HCT116 (cell line): ENCODE results near the gene SND1. TPM values are rescaled to one million over a fixed set of nuclear protein-coding genes. Genes with fewer than 3 reads are reported as not detected.

Experiments
- ATAC-seq: fragments of 200-7000 bp; cut with Tn5 transposase; 2 replicates; pipeline ENCODE4 v1.9.1; 2020; ENCODE audit warnings: mild to moderate bottlenecking, moderate library complexity
- BruUV-seq: library from RNA; stranded (reverse); fragments of 400-500 nt; replicated peaks from 2 replicates; lab custom pipeline; 2021; lab: Mats Ljungman, UMichigan
- CTCF ChIA-PET: fragments of 300-600 bp; sonication (Branson Sonifier 250); formaldehyde crosslinking; loops from one replicate; lab custom pipeline; 2021; ENCODE audit warnings: antibody characterized with exemption; lab: Charles Lee
- POLR2A ChIA-PET: fragments of 300-600, 350-600 bp; sonication (Branson Sonifier 250); formaldehyde crosslinking; loops from one replicate; lab custom pipeline; 2021; ENCODE audit warnings: antibody characterized with exemption; lab: Charles Lee
- RAD21 ChIA-PET, 2 experiments: fragments of 300-600 bp; sonication (Branson Sonifier 250); formaldehyde crosslinking; loops; one replicate each; lab custom pipeline; 2023; ENCODE audit warnings: low total read pairs in 2 of 2; ENCODE audit not compliant: uncharacterized antibody in 2 of 2, unreplicated experiment in 2 of 2, low non-redundant PET in 1 of 2; lab: Charles Lee
- DNase-seq: peaks from one replicate; pipeline ENCODE4 v3.0.0-alpha.2; 2010; ENCODE audit warnings: low read depth, low spot score
- H2AFZ ChIP-seq: fragments of 200-600 bp; shearing (Covaris generic), sonication (generic); 2 replicates; pipeline ENCODE4 v1.6.1; 2017; ENCODE audit warnings: low read depth, mixed run types, mixed read lengths, antibody characterized with exemption, low read length; ENCODE audit not compliant: poor library complexity, severe bottlenecking
- H3K27ac ChIP-seq: 2 replicates; pipeline ENCODE4 v1.5.1; 2012; ENCODE audit warnings: low read depth, low read length
- H3K27me3 ChIP-seq: fragments of 200-600 bp; sonication (generic); 2 replicates; pipeline ENCODE4 v1.6.1; 2016; ENCODE audit warnings: mixed run types, low read length, mixed read lengths; ENCODE audit not compliant: insufficient read depth
- H3K36me3 ChIP-seq, 2 experiments: fragments of 200-500 bp in 1 of 2; fragments of 200-600 bp in 1 of 2; sonication (Bioruptor generic) in 1 of 2; sonication (generic) in 1 of 2; 2 replicates each; pipeline versions ENCODE4 v1.5.1 to v1.6.1; 2014 to 2016; ENCODE audit warnings: low read length in 2 of 2, inconsistent platforms in 1 of 2, mixed read lengths in 1 of 2, mixed run types in 1 of 2; ENCODE audit not compliant: insufficient read depth in 2 of 2, control insufficient read depth in 1 of 2
- H3K4me1 ChIP-seq, 2 experiments: fragments of 200-600 bp in 1 of 2; sonication (generic) in 1 of 2; 2 replicates each; pipeline versions ENCODE4 v1.5.1 to v1.6.1; 2012 to 2017; ENCODE audit warnings: low read length in 2 of 2, inconsistent platforms in 1 of 2, mild to moderate bottlenecking in 1 of 2, mixed read lengths in 1 of 2, mixed run types in 1 of 2, moderate library complexity in 1 of 2; ENCODE audit not compliant: insufficient read depth in 2 of 2, control insufficient read depth in 1 of 2
- H3K4me2 ChIP-seq: fragments of 200-600 bp; sonication (generic); 2 replicates; pipeline ENCODE4 v1.6.1; 2017; ENCODE audit warnings: mixed run types, low read length, mixed read lengths
- H3K4me3 ChIP-seq, 2 experiments: fragments of 200-600 bp in 1 of 2; sonication (generic) in 1 of 2; replicated peaks in 1 of 2; 2 replicates each; pipeline ENCODE4 v1.5.1; 2011 to 2016; ENCODE audit warnings: low read length in 2 of 2, control low read depth in 1 of 2, low read depth in 1 of 2, mild to moderate bottlenecking in 1 of 2, mixed read lengths in 1 of 2, mixed run types in 1 of 2
- H3K79me2 ChIP-seq: fragments of 200-600 bp; sonication (generic); 2 replicates; pipeline ENCODE4 v1.6.1; 2017; ENCODE audit warnings: mild to moderate bottlenecking, mixed run types, low read length, moderate library complexity, mixed read lengths; ENCODE audit not compliant: insufficient read depth
- H3K9ac ChIP-seq: fragments of 200-600 bp; sonication (generic); 2 replicates; pipeline ENCODE4 v1.6.1; 2016; ENCODE audit warnings: low read length, mixed read lengths
- H3K9me2 ChIP-seq: fragments of 200-600 bp; sonication (generic), shearing (Covaris generic); 2 replicates; pipeline ENCODE4 v1.6.1; 2017; ENCODE audit warnings: mixed run types, mild to moderate bottlenecking, moderate library complexity; ENCODE audit not compliant: insufficient read depth
- H3K9me3 ChIP-seq, 2 experiments: fragments of 200-500 bp in 1 of 2; fragments of 200-600 bp in 1 of 2; sonication (Bioruptor generic) in 1 of 2; sonication (generic) in 1 of 2; 2 replicates each; pipeline ENCODE4 v1.6.1; 2014 to 2017; ENCODE audit warnings: low read length in 2 of 2, mixed read lengths in 2 of 2, inconsistent platforms in 1 of 2, low read depth in 1 of 2, mild to moderate bottlenecking in 1 of 2, mixed run types in 1 of 2, moderate library complexity in 1 of 2; ENCODE audit not compliant: control insufficient read depth in 1 of 2, insufficient read depth in 1 of 2
- H4K20me1 ChIP-seq: fragments of 200-600 bp; sonication (generic), shearing (Covaris generic); 2 replicates; pipeline ENCODE4 v1.6.1; 2017; ENCODE audit warnings: mixed run types, mild to moderate bottlenecking, moderate library complexity; ENCODE audit not compliant: insufficient read depth
- CBX3 ChIP-seq: IDR thresholded peaks from 2 replicates; pipeline ENCODE4 v1.6.1; 2012; ENCODE audit warnings: low read depth
- EGR1 ChIP-seq: IDR thresholded peaks from 2 replicates; pipeline ENCODE4 v1.6.1; 2012; ENCODE audit warnings: low read depth
- ELF1 ChIP-seq: IDR thresholded peaks from 2 replicates; pipeline ENCODE4 v1.6.1; 2012; ENCODE audit warnings: low read depth, borderline replicate concordance
- EZH2phosphoT487 ChIP-seq: fragments of 200-600 bp; IDR thresholded peaks from 2 replicates; pipeline ENCODE4 v1.6.1; 2018; ENCODE audit warnings: antibody characterized with exemption, borderline replicate concordance
- FOSL1 ChIP-seq: IDR thresholded peaks from 2 replicates; pipeline ENCODE4 v1.6.1; 2012; ENCODE audit warnings: low read depth
- JUND ChIP-seq: IDR thresholded peaks from 2 replicates; pipeline ENCODE4 v1.6.1; 2012
- POLR2A ChIP-seq: IDR thresholded peaks from 2 replicates; pipeline ENCODE4 v1.7.0; 2011; ENCODE audit warnings: borderline replicate concordance; ENCODE audit not compliant: insufficient read depth, insufficient read length; ENCODE audit errors: extremely low read depth
- SIN3A ChIP-seq: IDR thresholded peaks from 2 replicates; pipeline ENCODE4 v1.6.1; 2012; ENCODE audit warnings: low read depth
- SP1 ChIP-seq: IDR thresholded peaks from 2 replicates; pipeline ENCODE4 v1.6.1; 2012; ENCODE audit warnings: low read depth
- SRF ChIP-seq: IDR thresholded peaks from 2 replicates; pipeline ENCODE4 v1.6.1; 2012; ENCODE audit warnings: low read depth
- TCF7L2 ChIP-seq: IDR thresholded peaks from 2 replicates; pipeline ENCODE4 v1.7.0; 2011; ENCODE audit warnings: borderline replicate concordance, inconsistent platforms; ENCODE audit not compliant: insufficient read depth, insufficient read length; ENCODE audit errors: extremely low read depth
- YY1 ChIP-seq: IDR thresholded peaks from 2 replicates; pipeline ENCODE4 v1.6.1; 2011; ENCODE audit warnings: low read length, low read depth, moderate library complexity, mild to moderate bottlenecking; ENCODE audit not compliant: insufficient replicate concordance; ENCODE audit errors: extremely low read depth
- ZNF274 ChIP-seq: fragments of 200-500 bp; sonication (Bioruptor generic); IDR thresholded peaks from 2 replicates; pipeline ENCODE4 v1.6.1; 2014; ENCODE audit warnings: mild to moderate bottlenecking, low read depth, low read length, inconsistent platforms
- intact Hi-C: fragments of 100-400 bp; cut with micrococcal nuclease; formaldehyde crosslinking; loops from 2 replicates; pipeline ENCODE4 v1.10.0; 2022
- total RNA-seq: library from RNA; stranded (reverse); gene quantifications from one replicate; pipeline ENCODE4 v1.2.1, GENCODE V29; 2021; ENCODE audit not compliant: unreplicated experiment
- TF ChIP-seq, protein P1 (sequence below): IDR thresholded peaks from 2 replicates; pipeline ENCODE4 v1.6.1; 2011; ENCODE audit warnings: mild to moderate bottlenecking, low read length, moderate library complexity; ENCODE audit not compliant: insufficient replicate concordance; ENCODE audit errors: extremely low read depth
- TF ChIP-seq, protein P2 (sequence below): IDR thresholded peaks from 2 replicates; pipeline ENCODE4 v1.6.1; 2012
- TF ChIP-seq, protein P3 (sequence below): IDR thresholded peaks from 2 replicates; pipeline ENCODE4 v1.6.1; 2012

The SND1 gene
- total RNA-seq, 1 experiment from 2014 or later = 169 TPM

DNA sequence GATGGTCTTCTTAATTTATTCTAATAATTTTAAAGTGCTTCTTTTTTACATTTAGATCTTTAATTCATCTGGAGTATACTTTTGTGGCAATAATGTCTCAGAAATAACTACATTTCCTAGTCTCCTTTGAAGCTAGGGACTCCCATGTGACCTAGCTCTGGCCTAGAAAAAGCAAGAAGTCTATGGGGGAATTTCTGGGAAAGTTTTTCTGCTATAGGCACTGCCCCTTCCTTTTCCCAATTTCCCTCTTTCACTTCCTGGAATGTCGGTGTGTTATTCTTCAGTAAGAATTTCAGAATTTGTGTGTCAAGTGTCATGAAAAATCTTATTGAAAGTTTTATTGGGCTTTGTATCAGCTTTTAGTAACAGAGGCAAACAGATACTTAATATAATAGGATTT is 473.8 kb downstream of the SND1 start:
- Histone ChIP-seq H3K79me2 (no peaks in the 10 kb centered on the region), H3K4me3 (no peak overlapping the region), H3K9me3 (no peaks in the 10 kb centered on the region), H3K4me2 (no peak overlapping the region), H3K9me2 (no peaks in the 10 kb centered on the region), H3K4me1 (no peaks in the 10 kb centered on the region), H3K27me3 (peaks cover 7% of the 10 kb centered on the region), H3K9ac (no peak overlapping the region), H4K20me1 (no peaks in the 10 kb centered on the region), H3K36me3 (no peaks in the 10 kb centered on the region), H2AFZ (no peak overlapping the region), H3K27ac (no peak overlapping the region)
- no peak for TF ChIP-seq POLR2A
- TF ChIP-seq CBX3 = no peak
- TF ChIP-seq FOSL1 = no peak
- TF ChIP-seq TCF7L2 = no peak
- TF ChIP-seq YY1 = no peak
- no peak for TF ChIP-seq SIN3A
- no peak for TF ChIP-seq ZNF274
- TF ChIP-seq ELF1 = no peak
- TF ChIP-seq, protein P1, sequence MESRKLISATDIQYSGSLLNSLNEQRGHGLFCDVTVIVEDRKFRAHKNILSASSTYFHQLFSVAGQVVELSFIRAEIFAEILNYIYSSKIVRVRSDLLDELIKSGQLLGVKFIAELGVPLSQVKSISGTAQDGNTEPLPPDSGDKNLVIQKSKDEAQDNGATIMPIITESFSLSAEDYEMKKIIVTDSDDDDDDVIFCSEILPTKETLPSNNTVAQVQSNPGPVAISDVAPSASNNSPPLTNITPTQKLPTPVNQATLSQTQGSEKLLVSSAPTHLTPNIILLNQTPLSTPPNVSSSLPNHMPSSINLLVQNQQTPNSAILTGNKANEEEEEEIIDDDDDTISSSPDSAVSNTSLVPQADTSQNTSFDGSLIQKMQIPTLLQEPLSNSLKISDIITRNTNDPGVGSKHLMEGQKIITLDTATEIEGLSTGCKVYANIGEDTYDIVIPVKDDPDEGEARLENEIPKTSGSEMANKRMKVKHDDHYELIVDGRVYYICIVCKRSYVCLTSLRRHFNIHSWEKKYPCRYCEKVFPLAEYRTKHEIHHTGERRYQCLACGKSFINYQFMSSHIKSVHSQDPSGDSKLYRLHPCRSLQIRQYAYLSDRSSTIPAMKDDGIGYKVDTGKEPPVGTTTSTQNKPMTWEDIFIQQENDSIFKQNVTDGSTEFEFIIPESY = no peak
- TF ChIP-seq, protein P2, sequence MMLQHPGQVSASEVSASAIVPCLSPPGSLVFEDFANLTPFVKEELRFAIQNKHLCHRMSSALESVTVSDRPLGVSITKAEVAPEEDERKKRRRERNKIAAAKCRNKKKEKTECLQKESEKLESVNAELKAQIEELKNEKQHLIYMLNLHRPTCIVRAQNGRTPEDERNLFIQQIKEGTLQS = no peak
- no peak for TF ChIP-seq JUND
- TF ChIP-seq SRF = no peak
- TF ChIP-seq SP1 = no peak
- TF ChIP-seq EGR1 = no peak
- TF ChIP-seq EZH2phosphoT487 = no peak
- TF ChIP-seq, protein P3, sequence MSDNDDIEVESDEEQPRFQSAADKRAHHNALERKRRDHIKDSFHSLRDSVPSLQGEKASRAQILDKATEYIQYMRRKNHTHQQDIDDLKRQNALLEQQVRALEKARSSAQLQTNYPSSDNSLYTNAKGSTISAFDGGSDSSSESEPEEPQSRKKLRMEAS = no peak
- ATAC-seq = no peak
- intact Hi-C loops = no loop called here
- ChIA-PET CTCF (interaction anchor here (0.9 kb wide), 1 partner anchor 10 kb away, joined by 4 read pairs; no protein-coding TSS in a partner anchor), POLR2A (no interaction called here), RAD21 (no interaction called here)
- no TSS peak for BruUV-seq
- no peak for DNase-seq
